ENCODE measurements around the gene MLLT10.

DNA sequence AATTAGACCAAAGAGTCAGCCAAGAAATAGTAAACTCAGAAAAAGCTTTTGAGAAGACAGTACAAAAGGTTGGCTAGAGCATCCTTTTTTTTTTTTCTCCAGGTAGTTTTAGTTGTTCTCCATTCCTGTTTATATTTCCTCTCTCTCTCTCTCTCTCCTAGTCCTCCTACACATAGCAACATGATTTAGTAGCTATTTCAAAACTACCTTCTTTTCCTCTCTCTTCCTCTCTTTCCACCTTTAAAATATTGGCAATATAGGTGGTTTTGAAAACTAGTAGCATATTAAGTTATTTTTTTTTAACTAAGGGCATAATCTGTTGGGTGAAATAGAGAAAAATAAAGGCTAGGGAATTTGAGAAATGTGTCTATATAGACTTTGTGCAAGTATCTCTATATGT is 13.5 kb upstream of the MLLT10 start:
- TF ChIP-seq, protein P1, sequence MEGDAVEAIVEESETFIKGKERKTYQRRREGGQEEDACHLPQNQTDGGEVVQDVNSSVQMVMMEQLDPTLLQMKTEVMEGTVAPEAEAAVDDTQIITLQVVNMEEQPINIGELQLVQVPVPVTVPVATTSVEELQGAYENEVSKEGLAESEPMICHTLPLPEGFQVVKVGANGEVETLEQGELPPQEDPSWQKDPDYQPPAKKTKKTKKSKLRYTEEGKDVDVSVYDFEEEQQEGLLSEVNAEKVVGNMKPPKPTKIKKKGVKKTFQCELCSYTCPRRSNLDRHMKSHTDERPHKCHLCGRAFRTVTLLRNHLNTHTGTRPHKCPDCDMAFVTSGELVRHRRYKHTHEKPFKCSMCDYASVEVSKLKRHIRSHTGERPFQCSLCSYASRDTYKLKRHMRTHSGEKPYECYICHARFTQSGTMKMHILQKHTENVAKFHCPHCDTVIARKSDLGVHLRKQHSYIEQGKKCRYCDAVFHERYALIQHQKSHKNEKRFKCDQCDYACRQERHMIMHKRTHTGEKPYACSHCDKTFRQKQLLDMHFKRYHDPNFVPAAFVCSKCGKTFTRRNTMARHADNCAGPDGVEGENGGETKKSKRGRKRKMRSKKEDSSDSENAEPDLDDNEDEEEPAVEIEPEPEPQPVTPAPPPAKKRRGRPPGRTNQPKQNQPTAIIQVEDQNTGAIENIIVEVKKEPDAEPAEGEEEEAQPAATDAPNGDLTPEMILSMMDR (IDR thresholded peaks at IDR 0.05 in 2 of 3, conservative IDR thresholded peaks at IDR 0.05 in 1 of 3; ENCODE audit: borderline replicate concordance in 1 of 3, insufficient read depth in 1 of 3, low read depth in 2 of 3, low read length in 2 of 3), result no peak
- no peak for TF ChIP-seq SP1 (IDR thresholded peaks at IDR 0.05; ENCODE audit: low read depth)
- TF ChIP-seq POLR2AphosphoS5 (IDR thresholded peaks at IDR 0.05; ENCODE audit: low read depth, low read length), result no peak
- TF ChIP-seq EZH2 (IDR thresholded peaks at IDR 0.05), result no peak
- no peak for TF ChIP-seq CEBPB (IDR thresholded peaks at IDR 0.05; ENCODE audit: low read depth)
- TF ChIP-seq JUND (IDR thresholded peaks at IDR 0.05), result no peak
- no peak for TF ChIP-seq RAD21 (IDR thresholded peaks at IDR 0.05; ENCODE audit: low read depth)
- no peak for TF ChIP-seq TCF7L2 (IDR thresholded peaks at IDR 0.05; ENCODE audit: borderline replicate concordance, extremely low read depth, insufficient read depth, insufficient read length)
- TF ChIP-seq ZFX (IDR thresholded peaks at IDR 0.05), result no peak
- TF ChIP-seq, protein P2, sequence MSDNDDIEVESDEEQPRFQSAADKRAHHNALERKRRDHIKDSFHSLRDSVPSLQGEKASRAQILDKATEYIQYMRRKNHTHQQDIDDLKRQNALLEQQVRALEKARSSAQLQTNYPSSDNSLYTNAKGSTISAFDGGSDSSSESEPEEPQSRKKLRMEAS (IDR thresholded peaks at IDR 0.05), result no peak
- TF ChIP-seq POLR2A (IDR thresholded peaks at IDR 0.05; ENCODE audit: borderline replicate concordance, extremely low read depth, insufficient read depth, insufficient read length), result no peak
- TF ChIP-seq, protein P3, sequence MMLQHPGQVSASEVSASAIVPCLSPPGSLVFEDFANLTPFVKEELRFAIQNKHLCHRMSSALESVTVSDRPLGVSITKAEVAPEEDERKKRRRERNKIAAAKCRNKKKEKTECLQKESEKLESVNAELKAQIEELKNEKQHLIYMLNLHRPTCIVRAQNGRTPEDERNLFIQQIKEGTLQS (IDR thresholded peaks at IDR 0.05), result no peak
